Memory B cell (primary cell): Measurements from ENCODE around the gene BEND7.
A peak's percentile ranks its signal among the peaks of the same experiment; 100 is the strongest.
"Not testable (repeated sequence)": the region's sequence is repeated elsewhere in the genome, so short reads cannot be mapped to it uniquely, and the experiment has no call there.

ENCODE experiments used
- ATAC-seq: fragments of 150-1000 bp; cut with Tn5 transposase; 2 replicates; pipeline ENCODE4 v1.10.0; 2021; ENCODE audit warnings: low read depth, mild to moderate bottlenecking, moderate library complexity
- DNase-seq, 2 donors: peaks; one replicate each; pipeline ENCODE4 v3.0.0; 2022; ENCODE audit warnings: low spot score in 2 of 2
- H3K27ac Mint-ChIP-seq: one replicate; pipeline ENCODE4 v1.8.0; 2022; ENCODE audit warnings: mild to moderate bottlenecking, moderate library complexity, mixed read lengths
- H3K27me3 Mint-ChIP-seq: one replicate; pipeline ENCODE4 v1.8.0; 2022; ENCODE audit warnings: mixed read lengths
- H3K36me3 Mint-ChIP-seq: one replicate; pipeline ENCODE4 v1.8.0; 2022; ENCODE audit warnings: mild to moderate bottlenecking, mixed read lengths
- H3K4me1 Mint-ChIP-seq: one replicate; pipeline ENCODE4 v1.8.0; 2022; ENCODE audit warnings: mixed read lengths
- H3K4me3 Mint-ChIP-seq: one replicate; pipeline ENCODE4 v1.8.0; 2022; ENCODE audit warnings: mild to moderate bottlenecking, moderate library complexity, mixed read lengths
- H3K9me3 Mint-ChIP-seq: one replicate; pipeline ENCODE4 v1.8.0; 2022; ENCODE audit warnings: mixed read lengths

The BEND7 gene, protein sequence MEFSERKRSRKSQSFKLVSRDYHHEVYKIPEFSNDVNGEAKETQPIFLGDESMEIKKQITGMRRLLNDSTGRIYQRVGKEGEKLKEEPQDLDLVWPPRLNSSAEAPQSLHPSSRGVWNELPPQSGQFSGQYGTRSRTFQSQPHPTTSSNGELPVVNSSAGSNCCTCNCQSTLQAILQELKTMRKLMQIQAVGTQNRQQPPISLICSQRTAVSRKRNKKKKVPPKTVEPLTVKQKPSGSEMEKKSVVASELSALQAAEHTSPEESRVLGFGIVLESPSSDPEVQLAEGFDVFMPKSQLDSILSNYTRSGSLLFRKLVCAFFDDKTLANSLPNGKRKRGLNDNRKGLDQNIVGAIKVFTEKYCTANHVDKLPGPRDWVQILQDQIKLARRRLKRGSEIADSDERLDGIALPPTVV

DNA sequence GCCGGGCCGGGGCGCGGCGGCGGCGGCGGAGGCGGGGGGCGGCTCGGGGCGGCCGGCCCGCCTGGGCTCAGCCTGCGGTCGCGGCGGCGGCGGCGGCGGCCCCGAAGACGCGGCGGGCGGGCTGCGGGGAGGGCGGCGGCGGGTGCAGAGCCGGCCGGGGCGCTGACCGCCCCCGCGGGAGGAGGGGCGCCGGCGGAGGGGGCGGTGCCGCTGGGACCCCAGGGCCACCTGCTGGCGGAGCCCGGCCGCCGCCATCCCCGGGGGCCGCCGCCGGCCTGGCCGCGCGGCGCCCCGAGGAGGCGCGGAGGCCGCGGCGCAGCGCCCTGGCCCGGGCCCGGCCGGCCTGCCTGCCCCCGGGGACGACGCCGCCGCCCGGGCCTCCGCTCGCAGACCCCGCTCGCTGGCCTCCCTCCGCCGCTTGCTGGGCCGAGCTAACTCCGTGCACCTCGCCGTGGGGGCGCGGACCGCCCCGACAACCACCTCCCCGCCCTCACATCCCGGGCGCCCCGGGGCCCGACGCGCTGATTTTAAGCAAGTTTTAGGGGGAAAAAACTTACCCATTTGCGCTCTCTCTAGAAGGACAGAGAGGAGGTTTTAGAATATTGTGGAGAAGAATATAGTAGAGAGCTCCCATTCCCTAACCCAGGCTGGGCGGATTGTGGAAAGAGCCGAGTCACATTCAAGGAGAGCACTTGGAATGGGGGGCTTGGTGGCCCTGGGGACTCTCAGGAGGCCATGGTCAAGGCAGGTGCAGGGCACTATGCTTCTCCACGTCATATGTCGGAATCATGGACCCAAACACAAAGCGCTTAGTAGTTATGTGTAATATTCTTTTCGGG lies at the start of gene BEND7:
Gene BEND7 (minus strand): TSS at position 140 of the 839 bp plus-strand sequence. CDS start 481 bp downstream, outside the sequence.
- H3K4me3 Mint-ChIP-seq, result peak within 1 kb of the TSS; percentile 79
- peaks cover 20% of the 10 kb centered on the region for H3K27me3 Mint-ChIP-seq
- H3K4me1 Mint-ChIP-seq, result peaks cover 8% of the 10 kb centered on the region
- DNase-seq (peak in 1 of 2 donors; percentile 13), ATAC-seq (peak; percentile 51)
- H3K36me3 Mint-ChIP-seq, result no peaks in the 10 kb centered on the region
- H3K9me3 Mint-ChIP-seq, result no peaks in the 10 kb centered on the region
- H3K27ac Mint-ChIP-seq, result no peak within 1 kb of the TSS

DNA sequence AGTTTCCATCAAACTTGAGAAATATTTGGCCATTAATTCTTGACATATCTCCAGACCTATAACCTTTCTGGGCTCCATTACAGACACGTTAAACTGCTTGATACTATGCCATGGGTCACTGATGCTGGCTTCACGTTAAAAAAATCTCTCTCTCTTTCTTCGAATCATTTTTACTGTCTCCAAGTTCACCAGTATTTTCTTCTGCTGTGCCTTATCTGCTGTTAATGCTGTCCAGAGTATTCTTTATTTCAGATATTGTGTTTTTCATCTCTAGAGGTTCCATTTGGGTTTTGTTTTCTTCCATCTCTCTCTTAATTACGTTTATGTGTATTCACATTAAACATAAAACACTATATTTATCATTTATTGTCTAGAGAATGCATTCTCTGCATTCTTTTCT lies 45.1 kb upstream of the BEND7 start:
- no peak overlapping the region for H3K27ac Mint-ChIP-seq
- H3K4me3 Mint-ChIP-seq, result no peak overlapping the region
- H3K4me1 Mint-ChIP-seq, result no peaks in the 10 kb centered on the region
- peaks cover 7% of the 10 kb centered on the region for H3K27me3 Mint-ChIP-seq
- ATAC-seq (no peak), DNase-seq (no peak)
- peaks cover 8% of the 10 kb centered on the region for H3K9me3 Mint-ChIP-seq
- H3K36me3 Mint-ChIP-seq, result peaks cover 2% of the 10 kb centered on the region

DNA sequence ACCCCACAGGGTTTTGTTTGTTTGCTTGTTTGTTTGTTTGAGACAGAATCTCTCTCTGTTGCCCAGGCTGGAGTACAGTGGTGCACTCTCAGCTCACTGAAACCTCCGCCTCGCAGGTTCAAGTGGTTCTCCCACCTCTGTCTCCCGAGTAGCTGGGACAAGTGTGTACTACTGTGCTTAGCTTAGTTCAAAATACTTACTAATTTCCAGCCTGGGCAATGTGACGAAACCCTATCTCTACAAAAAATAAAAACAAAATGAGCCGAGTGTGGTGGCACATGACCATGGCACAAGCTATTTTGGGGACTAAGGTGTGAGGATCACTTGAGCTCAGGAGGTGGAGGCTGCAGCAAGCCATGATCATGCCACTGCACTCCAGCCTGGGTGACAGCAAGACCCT lies 42.7 kb upstream of the BEND7 start:
- no peak for ATAC-seq
- Mint-ChIP-seq H3K36me3 (peaks cover 2% of the 10 kb centered on the region), H3K4me3 (no peak overlapping the region), H3K27ac (no peak overlapping the region), H3K27me3 (peaks cover 5% of the 10 kb centered on the region), H3K9me3 (peaks cover 8% of the 10 kb centered on the region), H3K4me1 (no peaks in the 10 kb centered on the region)
- no peak for DNase-seq

DNA sequence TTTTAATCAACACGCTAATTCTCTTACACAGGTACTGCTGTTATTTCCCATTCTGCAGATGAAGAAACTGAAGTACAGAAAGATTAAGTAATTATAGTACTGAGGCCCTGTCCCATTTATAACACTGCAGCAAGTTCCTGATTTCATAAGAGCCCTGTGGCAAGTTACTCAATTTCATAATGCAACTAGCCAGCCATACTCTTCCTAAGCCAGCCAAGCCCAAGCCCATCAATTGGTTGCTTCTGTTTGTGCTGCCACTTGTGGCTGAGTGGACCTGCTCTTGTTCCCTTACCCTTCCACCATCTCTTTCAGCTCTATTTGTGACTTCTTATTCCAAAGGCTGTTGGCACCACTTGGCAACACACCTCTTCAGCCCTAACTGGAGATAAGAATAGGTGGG lies 38.2 kb upstream of the BEND7 start:
- Mint-ChIP-seq H3K27ac (no peak overlapping the region), H3K27me3 (peaks cover 3% of the 10 kb centered on the region), H3K9me3 (no peaks in the 10 kb centered on the region), H3K36me3 (no peaks in the 10 kb centered on the region), H3K4me1 (no peaks in the 10 kb centered on the region), H3K4me3 (no peak overlapping the region)
- no peak for DNase-seq
- ATAC-seq, result no peak

DNA sequence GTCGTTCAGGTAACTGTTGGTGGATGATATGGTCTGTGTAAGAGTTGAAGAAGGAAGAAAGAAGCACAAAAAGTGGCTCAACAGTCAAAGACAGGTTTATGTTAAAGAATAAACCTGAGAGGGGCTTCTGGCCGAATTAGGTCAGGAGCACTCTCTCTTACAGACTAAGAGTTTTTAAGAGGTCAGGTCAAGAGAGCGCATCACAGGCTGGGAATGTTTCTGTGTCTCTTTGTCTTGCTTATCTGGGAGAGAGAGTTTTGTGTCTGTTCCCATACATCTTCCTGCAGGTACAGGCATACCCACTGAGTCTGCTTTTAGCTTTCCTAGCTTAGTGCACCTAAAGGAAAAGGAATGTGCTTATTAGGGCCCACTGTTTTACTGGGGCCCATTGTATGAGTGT lies 35.8 kb upstream of the BEND7 start:
- no peaks in the 10 kb centered on the region for H3K4me1 Mint-ChIP-seq
- ATAC-seq (no peak), DNase-seq (no peak)
- H3K4me3 Mint-ChIP-seq, result no peak overlapping the region
- H3K9me3 Mint-ChIP-seq, result no peaks in the 10 kb centered on the region
- H3K27me3 Mint-ChIP-seq, result peaks cover 3% of the 10 kb centered on the region
- H3K36me3 Mint-ChIP-seq, result no peaks in the 10 kb centered on the region
- H3K27ac Mint-ChIP-seq, result no peak overlapping the region

DNA sequence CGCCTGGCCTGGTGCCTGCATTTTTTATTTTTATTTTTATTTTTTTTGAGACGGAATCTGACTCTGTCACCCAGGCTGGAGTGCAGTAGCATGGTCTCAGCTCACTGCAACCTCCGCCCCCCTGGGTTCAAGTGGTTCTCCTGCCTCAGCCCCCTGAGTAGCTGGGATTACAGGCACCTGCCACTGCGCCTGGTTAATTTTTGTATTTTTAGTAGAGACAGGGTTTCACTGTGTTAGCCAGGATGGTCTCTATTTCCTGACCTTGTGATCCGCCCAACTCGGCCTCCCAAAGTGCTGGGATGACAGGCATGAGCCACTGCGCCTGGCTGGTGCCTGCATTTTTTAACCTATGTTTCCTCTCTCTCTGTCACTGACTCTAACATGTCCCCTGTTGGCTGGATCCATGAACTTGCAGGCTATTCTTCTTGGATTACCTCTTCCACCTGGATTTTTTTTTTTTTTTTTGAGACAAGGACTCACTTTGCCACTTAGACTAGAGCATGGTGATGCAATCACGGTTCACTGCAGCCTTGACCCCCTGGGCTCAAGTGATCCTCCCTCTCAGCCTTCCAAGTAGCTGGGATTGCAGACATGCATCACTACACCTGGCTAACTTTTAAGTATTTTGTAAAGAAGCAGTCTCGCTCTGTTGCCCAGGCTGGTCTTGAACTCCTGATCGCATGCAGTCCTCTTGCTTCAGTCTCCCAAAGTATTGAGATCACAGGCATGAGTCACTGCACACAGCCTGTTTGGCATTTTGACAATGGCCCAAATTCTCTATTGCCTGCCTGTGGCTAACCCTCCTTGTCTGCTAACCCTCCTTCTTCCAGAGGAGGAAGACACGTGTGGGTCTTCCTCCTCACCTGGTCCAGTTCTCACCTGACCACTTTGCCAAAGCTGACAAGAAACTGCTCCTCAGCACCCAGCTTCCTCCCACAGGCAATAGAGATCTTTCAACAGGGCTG lies 34.9 kb upstream of the BEND7 start:
- no peaks in the 10 kb centered on the region for H3K4me1 Mint-ChIP-seq
- H3K4me3 Mint-ChIP-seq, result no peak overlapping the region
- H3K9me3 Mint-ChIP-seq, result no peaks in the 10 kb centered on the region
- no peak overlapping the region for H3K27ac Mint-ChIP-seq
- DNase-seq (no peak), ATAC-seq (no peak)
- no peaks in the 10 kb centered on the region for H3K36me3 Mint-ChIP-seq
- peaks cover 3% of the 10 kb centered on the region for H3K27me3 Mint-ChIP-seq

DNA sequence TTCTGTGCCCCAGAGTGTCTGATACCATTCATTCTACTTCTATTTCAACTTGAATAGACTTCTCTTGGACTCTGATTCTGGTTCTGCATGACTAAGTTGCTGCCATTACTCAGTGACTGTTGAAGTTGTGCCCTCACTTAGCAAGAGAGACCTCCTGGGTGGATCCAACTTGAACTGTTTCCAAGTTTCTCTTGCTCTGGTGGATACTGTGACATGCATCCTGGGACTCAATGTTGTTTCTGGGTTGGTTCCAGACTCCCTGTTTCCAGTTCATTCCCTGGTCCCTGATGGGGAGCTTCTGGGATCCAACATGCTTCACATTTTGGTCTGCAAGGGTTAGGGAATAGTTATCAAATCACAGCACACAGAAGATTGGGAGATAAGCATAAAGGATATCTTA lies 31.8 kb upstream of the BEND7 start:
- DNase-seq (no peak), ATAC-seq (no peak)
- peaks cover 6% of the 10 kb centered on the region for H3K4me1 Mint-ChIP-seq
- H3K27ac Mint-ChIP-seq, result no peak overlapping the region
- H3K9me3 Mint-ChIP-seq, result peaks cover 1% of the 10 kb centered on the region
- H3K27me3 Mint-ChIP-seq, result no peaks in the 10 kb centered on the region
- H3K36me3 Mint-ChIP-seq, result no peaks in the 10 kb centered on the region
- no peak overlapping the region for H3K4me3 Mint-ChIP-seq

DNA sequence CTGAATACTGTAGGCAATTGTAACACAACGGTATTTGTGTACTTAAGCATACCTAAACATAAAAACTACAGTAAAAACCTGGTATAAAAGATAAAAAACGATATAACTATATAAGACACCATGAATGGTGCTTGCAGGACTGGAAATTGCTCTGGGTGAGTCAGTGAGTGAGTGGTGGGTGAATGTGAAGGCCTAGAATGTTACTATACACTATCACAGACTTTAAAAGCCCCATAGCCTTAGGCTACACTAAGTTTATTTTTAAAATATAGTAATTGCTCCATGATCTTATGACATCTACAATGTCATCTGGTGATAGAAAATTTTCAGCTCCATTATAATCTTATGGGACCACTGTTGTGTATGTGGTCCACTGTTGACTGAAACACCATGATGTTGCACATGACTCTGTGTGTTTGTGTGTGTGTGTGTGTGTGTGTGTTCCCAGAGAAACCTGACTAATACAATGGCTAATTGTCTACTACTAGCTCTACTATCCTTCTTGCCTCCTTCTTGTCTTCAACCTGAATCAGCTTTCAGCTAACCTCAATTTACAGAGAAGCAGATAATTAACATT lies 30.4 kb upstream of the BEND7 start:
- peaks cover 6% of the 10 kb centered on the region for H3K4me1 Mint-ChIP-seq
- no peak for DNase-seq
- no peak overlapping the region for H3K4me3 Mint-ChIP-seq
- no peaks in the 10 kb centered on the region for H3K36me3 Mint-ChIP-seq
- H3K27me3 Mint-ChIP-seq, result no peaks in the 10 kb centered on the region
- no peak for ATAC-seq
- peaks cover 1% of the 10 kb centered on the region for H3K9me3 Mint-ChIP-seq
- H3K27ac Mint-ChIP-seq, result no peak overlapping the region

DNA sequence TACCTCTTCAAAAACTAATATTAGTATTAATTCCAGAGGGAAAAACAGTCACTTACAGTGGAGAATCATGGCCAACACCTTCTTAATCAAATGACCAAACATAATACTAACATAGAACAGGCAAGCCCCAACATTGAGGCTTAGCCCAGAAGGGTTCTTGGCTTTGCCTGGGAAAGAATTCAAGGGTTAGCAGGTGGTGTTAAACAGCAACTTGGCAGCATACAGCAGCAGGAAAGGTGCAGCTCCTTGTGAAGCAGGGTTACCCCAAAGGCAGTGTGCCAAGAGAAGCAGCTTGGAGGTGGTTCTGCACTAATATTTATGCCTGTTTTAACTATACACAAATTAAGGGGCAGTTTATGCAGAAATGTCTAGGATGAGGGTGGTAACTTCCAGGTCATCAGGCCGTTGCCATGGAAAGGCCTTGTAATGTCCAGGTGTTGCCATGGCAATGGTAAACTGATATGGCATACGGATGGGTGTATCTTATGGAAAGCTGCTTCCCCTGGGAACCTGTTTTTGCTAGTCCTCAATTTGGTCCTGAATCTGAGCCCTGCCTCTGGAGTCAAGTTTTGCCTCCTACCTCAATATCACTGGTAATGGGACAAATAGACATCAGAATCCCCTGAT lies 27.2 kb upstream of the BEND7 start:
- DNase-seq, result no peak
- no peak overlapping the region for H3K4me3 Mint-ChIP-seq
- ATAC-seq, result no peak
- peaks cover 3% of the 10 kb centered on the region for H3K27me3 Mint-ChIP-seq
- H3K27ac Mint-ChIP-seq, result no peak overlapping the region
- H3K9me3 Mint-ChIP-seq, result peaks cover 5% of the 10 kb centered on the region
- peaks cover 6% of the 10 kb centered on the region for H3K4me1 Mint-ChIP-seq
- H3K36me3 Mint-ChIP-seq, result no peaks in the 10 kb centered on the region

DNA sequence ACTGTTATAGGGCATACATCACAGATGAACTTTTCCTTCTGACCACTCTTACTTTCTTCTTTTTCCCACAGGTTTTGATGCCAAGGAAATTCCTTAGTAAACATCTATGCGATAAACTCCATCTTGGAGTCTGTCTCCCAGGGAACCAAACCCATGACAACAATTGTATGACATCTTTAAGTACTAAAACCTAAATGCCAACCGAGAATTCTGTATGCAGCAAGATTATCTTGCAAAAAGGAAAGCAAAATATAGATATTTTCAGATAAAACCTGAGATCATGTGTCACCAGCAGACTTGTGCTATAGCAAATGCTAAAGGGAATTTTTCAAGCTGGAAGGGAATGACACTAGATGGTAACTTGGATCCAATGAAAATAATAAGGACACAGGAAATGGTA lies 22.0 kb upstream of the BEND7 start:
- no peak for DNase-seq
- Mint-ChIP-seq H3K27me3 (peaks cover 14% of the 10 kb centered on the region), H3K36me3 (peaks cover 3% of the 10 kb centered on the region), H3K9me3 (peaks cover 13% of the 10 kb centered on the region), H3K4me3 (no peak overlapping the region), H3K4me1 (no peaks in the 10 kb centered on the region), H3K27ac (no peak overlapping the region)
- no peak for ATAC-seq

DNA sequence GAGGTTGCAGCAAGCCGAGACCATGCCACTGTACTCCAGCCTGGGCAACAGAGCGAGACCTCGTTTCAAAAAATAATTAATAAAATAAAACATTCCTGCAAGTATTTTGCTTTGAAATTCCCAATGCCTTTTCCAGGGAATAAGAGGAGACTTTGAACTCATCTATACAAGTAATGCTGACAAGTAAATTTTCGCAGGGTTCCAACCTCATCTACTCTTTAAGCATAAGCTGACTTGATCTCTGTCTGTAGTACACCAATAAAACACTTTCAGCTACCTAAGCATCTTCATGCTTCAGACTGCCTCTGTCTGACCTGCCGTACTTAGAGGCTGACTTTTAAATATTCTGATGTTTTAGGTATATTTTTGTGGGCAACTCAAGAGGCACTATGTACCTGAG lies 13.7 kb upstream of the BEND7 start:
- Mint-ChIP-seq H3K36me3 (no peaks in the 10 kb centered on the region), H3K27ac (no peak overlapping the region), H3K27me3 (peaks cover 26% of the 10 kb centered on the region), H3K9me3 (no peaks in the 10 kb centered on the region), H3K4me1 (no peaks in the 10 kb centered on the region), H3K4me3 (no peak overlapping the region)
- ATAC-seq, result no peak
- DNase-seq, result no peak

DNA sequence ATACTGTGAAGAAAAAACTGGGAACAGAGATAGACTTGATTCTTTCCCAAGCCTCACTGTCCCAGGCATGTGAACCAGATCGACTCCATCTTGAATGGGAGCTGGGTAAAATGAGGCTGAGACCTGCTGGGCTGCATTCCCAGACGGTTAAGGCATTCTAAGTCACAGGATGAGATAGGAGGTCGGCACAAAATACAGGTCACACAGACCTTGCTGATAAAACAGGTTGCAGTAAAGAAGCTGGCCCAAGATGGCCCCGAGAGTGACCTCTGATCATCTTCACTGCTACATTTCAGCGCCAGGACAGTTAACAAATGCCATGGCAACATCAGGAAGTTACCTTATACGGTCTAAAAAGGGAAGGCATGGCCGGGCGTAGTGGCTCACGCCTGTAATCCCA lies 9.2 kb upstream of the BEND7 start:
- not testable (repeated sequence) for H3K4me1 Mint-ChIP-seq, H3K9me3 Mint-ChIP-seq, H3K36me3 Mint-ChIP-seq, ATAC-seq, H3K4me3 Mint-ChIP-seq, H3K27ac Mint-ChIP-seq, DNase-seq
- peaks cover 20% of the 10 kb centered on the region for H3K27me3 Mint-ChIP-seq
